Stimulated activated CD4-positive, alpha-beta T cell treated with anti-CD3 and anti-CD28 coated beads, Interleukin-12 subunit alpha, Interleukin-12 subunit beta, amount 100 ng/mL, for 48 hours (primary cell): ENCODE results near the gene PLCG1.
A peak's percentile ranks its signal among the peaks of the same experiment; 100 is the strongest.
"Not testable (repeated sequence)": the region's sequence is repeated elsewhere in the genome, so short reads cannot be mapped to it uniquely, and the experiment has no call there.

Experiments used
- DNase-seq, 3 donors: peaks; one replicate each; pipeline ENCODE4 v3.0.0-alpha.2; 2020; ENCODE audit warnings: low read depth in 2 of 3, low spot score in 1 of 3

PLCG1 gene

DNA sequence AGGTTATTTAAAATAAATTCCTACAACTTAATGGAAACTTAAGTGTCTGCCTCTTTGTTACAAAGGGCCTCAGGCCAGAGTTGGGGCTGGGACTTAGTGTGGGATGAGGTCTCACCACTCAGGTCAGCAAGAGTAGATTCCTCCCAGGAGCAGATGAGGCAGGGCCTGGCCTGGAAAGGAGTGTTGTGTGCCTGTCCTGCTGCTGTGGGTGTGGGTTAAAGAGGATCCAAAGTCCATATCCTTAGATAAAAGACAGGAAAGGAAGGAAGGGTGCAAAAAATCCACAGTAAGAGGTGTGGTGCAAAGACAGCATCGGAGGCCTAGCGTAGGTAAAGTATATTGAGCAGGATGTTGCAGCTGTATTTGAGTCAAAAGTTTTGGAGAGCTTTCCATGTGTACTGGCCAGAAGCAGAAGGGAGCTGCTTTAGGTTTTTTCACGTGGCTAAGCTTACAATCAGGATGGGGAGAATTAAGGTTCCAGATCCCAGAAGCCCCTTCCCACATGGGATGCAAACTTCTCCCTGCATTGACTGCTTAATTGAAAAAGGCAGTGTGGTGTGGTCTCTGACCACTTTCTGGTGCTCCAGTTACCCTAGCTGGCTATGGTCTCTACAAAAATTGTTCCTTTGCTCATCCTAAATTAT, 12.8 kb upstream of the PLCG1 start:
- no peak for DNase-seq

DNA sequence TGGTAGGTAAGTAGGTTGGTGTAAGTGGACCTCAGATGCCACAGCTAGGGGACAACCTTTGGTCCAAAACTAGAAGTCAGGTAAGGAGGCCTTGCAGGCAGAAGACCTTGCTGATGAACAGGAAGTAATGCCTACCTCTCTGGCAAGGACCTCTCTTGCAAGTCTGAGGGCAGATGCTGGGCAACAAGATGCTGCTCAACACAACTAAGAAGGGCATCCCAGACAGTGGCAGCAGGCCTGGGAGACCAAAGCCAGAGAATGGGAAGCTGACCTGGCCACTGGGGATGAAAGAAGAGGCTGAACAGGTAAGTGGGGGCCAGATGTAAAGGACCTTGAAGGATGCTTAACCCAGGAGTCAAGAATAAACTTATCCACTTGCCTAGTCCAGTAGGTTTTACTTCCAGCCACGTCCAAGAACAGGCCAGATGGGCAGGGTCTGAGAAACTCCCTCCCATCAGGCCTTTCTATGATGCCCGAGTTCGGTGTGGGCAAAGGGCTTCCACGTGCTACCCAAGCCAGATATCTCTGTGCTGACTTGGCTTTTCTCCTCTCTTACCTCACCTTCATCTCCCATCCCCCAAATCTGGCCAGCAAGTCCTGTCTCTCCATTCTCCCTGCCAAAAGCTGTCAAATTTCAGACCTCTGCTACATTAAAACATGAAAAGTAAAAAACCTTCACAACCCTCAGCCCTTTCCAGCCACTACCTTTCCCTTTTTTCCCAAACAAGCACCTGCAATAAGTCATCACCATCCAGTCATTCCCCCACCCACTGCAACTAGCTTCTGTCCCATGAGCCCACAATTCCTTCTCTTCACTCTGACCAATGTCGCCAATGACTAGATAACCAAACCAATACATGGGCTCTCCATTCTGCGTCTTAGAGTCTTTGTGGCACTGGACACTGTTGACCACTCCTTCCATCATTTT, 11.5 kb upstream of the PLCG1 start:
- no peak for DNase-seq

DNA sequence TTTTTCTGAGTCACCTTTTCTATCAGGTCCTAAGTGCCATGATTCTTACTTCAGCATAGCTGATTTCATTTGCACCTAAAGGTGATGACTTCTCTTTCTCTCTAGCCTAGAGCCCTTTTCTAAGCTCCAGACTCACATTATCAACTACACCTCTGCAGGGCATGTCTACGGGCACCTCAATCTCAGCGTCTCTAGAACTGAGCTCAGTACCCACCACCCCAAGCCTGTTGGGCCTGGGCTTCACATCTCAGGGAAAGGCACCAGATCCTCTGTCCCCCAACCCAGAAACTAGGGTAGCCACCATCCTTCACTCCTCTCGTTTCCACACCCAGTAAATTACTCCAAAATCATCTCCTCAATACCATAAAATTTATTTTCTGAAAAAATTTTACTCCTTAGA, 10.6 kb upstream of the PLCG1 start:
- no peak for DNase-seq

DNA sequence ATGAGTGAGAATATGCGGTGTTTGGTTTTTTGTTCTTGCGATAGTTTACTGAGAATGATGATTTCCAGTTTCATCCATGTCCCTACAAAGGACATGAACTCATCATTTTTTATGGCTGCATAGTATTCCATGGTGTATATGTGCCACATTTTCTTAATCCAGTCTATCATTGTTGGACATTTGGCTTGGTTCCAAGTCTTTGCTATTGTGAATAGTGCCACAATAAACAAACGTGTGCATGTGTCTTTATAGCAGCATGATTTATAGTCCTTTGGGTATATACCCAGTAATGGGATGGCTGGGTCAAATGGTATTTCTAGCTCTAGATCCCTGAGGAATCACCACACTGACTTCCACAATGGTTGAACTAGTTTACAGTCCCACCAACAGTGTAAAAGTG, 9.0 kb upstream of the PLCG1 start:
- DNase-seq, result not testable (repeated sequence)

DNA sequence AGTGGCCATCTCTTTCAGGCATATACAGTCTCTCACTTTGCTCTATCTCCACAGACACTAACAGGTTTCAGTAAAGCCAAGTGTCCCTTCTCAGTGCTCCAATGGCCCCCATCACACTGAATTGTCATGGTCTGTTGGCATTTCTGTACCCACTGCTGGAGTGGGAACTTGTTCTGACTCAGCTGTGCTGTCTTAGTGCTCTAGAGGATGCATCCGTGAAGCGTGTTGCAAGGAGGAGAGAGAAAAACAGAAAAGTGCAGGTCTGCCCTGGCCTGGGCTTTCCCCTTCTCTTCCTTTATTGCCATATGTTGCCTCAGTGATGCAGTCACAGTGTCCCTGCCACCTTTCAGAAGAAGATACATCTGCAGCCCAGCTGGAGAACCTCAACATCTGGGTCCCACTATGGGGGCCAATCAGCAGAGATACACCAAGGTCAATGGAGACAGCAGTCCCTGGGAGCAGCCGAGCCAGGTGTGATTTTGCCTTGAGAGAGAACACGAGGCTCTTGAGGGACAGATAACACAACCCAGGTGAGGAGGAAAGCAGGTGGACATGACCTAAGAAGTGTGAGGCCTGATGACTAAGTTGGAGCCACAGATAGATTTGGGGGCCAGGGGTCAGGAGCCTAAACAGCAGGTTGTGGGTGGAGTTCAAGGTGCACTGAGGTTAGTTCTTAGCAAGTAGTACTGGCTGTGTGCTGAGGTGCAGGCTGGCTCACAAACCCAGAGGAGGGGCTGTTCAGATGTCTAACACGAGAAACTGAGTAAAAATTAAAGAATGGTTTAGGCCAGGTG, 5.6 kb upstream of the PLCG1 start:
- no peak for DNase-seq

DNA sequence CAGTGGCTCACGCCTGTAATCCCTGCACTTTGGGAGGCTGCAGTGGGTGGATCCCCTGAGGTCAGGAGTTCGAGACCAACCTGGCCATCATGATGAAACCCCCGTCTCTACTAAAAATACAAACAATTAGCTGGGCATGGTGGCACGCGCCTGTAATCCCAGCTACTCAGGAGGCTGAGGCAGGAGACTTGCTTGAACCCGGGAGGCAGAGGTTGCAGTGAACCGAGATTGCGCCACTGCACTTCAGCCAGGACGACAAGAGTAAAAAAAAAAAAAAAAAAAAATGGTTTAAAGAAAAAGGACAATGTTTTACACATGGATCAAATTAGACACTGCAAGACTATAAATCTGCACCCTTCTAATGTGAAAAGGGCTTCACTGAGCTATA, 5.0 kb upstream of the PLCG1 start:
- not testable (repeated sequence) for DNase-seq

DNA sequence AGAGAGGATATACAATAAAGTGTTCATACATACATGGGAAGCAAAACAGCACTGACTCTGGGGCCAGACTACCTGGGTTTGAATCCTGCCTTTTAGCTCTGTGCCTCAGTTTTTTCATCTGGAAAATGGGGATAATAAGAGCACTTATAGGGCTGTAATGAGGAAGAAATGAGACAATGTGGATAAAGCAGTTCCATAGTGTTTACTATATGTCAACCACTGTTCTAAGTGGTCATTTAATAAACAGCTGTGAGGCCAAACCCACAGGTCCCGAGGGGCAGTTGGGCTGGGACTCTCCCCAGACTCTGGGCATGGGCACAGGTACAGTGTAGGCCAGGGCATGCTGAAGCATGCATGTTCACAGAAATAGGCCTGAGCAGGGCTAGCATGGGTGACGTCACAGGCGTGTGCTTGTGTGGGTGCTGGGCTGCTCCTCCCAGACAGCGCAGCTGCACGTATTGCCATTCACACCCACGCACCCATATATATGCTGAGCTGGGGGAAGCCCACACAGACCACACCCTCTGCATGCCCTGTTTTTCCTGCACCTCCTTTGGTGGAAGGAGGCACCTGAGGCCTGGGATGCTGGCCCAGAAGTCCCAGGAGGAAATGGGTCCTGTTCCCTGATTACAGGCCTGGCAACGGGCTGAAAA, 3.5 kb upstream of the PLCG1 start:
- DNase-seq, result peak; percentile 51 to 64 (median 53)

DNA sequence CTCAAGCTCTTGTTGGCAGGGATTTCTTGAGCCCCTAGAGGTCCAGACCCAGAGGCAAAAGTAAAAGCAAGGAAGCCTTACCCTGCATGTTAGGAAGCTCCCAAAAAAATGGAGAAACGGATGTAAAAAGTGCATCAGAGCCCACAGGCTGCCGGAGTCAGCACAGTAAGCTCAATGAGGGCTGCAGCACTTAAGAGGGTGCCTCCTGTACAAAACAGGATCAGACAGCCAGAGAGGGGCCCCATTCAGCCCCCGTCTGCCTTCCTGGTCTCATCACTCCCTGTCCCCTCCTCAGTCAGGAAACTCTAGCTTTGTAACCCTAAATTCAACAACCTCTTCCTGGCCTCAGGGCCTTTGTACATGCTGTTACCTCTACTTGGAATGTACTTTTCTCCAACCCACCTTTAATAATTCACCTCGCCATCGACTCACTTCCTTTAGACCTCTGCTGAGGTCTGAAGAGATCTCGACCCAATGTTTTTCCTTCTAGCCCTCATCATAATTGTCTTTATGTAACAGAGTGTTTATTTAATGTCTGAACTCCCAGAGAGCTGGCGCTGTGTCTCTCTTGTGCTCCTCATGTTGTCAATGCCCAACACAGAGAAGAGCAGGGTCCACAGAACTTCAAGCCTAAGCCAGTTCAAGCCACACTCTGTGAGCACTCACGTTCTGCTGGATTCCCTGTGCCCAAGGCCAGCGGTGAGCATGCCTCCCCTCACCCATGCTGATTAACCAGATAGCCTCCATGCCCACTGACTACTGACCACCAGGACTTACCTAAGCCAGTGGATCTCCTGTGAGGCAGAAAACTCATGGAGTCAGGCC, 2.8 kb upstream of the PLCG1 start:
- no peak for DNase-seq

DNA sequence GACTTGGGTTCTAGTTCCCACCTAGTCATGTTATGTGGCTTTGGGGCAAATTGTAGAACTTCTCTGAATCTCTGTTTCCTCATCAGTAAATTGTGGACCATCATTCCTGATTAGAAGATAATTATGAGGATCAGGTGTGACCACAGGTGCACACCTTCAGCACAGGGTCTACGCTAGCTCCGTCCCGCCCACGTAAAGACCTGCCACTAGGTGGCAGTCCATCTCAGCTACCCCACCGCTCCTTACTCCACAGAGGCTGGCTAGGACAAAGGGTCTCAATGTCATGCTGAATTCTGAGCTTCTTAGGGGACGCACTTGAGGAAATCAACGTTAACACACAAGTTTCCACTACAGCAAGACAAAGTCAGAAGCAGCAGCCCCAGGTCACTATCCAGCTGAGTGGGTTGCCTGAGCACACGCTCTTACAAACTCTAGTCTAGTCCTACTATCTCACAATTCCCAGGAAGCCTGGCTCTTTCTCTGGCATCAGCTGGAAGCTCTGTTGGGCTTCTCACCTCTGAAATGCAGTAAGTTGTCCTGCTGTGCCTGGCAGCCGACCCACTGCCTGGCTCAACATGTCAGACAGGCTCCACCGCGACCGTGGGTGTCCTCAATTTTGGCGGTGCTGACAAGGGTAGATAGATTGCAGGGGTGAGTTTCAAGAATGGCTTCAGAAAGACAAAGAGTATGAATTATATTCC, 2.0 kb upstream of the PLCG1 start:
- DNase-seq, result no peak

DNA sequence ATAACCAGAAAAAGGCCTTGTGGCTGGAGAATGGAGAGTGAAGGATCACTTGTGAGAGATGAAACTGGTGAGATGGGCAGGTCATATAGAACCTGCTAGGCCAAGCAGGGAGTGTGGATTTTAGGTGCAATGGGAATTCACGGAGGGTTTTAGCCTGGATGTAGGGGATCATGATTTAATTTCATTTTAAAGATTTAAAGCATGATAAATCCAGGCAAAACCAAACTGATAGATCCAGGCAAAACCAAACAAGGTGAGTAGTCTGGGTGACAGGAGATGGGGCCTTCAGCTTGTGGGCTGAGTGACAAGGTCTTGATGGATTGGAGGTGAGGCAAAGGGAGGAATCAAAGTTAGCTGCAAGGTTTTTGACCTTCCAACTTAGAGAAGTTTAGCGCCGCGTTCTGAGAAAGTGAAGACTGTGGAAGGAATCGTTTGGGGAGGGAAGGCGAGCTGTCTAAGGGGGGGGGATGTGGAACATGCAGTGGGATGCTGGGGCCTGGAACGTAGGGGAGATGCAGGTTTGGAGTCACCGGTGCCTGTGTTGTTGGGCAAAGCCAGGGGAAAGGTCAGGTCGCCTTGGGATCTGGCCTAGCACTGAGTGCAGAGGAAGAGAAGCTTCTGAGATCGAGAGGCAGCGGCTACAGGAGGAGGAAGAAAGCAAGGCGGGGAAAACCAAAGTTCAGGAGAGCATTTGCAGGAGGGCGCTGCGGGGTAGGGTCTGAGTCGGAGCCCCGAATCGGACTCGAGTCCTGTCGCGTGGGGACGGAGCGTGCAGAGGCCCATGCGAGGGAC, 1.3 kb upstream of the PLCG1 start:
- no peak for DNase-seq

DNA sequence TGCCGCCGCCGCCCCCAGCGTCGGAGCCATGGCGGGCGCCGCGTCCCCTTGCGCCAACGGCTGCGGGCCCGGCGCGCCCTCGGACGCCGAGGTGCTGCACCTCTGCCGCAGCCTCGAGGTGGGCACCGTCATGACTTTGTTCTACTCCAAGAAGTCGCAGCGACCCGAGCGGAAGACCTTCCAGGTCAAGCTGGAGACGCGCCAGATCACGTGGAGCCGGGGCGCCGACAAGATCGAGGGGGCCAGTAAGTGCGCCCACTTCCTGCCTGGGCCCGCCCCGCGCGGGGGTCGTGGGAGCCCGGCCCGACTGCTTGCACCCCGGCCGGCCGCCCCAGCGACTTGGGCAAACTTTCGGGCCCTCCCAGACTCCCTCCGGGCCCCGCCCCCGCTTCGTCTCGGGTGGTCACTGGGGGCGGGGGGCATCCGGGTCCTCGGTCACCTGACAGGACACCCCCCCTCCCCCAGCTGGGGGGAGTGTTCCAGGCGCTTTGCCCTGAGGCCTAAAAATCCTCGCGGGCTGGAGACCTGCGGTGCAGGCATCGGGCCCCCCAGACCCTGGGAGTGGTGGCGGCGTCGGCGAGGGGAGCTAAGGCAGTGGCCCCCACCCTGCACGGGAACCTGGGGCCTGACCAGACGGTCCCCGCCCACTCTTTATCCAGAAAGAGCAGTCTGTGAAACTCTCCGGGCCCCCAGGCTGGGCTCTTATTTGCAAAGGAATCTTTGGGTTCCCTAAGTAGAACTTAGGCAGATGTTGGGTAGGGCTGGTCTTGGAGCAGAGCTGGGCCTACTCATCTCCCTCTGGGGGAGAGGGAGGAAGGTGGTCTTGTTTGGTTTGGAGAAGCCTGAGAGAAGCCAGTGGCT, 501 bp downstream of the PLCG1 start:
- peak in 2 of 3 donors; percentile 44 to 48 for DNase-seq

DNA sequence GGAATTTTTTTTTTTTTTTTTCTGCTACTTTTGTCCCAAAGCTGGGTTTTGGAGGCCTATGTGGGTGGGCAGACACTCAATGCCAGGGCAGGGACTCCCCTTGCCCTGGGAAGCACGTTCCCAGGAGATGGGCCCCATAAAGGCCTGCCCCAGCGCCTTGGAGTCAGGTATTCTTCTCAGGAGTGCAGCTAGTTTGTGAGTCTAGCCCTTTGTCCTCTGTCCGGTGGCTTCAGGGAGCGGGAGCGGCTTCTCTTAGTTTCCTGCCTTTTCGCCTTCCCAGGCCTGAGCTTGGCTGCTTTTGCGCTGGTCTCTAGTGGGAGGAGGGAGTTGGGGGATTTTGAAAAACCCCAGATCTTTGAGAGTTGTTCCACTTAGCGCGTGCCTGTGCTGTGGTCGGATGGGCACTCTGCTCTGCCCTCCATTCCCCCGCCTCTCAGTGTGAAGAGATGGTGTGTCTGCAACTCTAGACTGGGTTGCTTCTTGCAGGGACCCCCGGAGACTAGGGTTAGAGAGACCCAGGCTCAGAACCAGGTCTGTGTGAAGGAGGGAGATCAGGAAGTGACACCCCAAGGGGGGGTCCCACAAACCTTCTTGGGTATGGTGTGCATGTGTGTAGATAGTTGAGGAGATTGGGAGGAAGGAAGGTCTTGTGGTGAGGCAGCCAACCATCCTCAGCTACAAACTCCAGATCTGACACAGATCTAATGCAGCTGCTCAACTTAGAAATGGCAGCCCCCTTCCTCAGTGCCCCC, 1.3 kb downstream of the PLCG1 start:
- no peak for DNase-seq

DNA sequence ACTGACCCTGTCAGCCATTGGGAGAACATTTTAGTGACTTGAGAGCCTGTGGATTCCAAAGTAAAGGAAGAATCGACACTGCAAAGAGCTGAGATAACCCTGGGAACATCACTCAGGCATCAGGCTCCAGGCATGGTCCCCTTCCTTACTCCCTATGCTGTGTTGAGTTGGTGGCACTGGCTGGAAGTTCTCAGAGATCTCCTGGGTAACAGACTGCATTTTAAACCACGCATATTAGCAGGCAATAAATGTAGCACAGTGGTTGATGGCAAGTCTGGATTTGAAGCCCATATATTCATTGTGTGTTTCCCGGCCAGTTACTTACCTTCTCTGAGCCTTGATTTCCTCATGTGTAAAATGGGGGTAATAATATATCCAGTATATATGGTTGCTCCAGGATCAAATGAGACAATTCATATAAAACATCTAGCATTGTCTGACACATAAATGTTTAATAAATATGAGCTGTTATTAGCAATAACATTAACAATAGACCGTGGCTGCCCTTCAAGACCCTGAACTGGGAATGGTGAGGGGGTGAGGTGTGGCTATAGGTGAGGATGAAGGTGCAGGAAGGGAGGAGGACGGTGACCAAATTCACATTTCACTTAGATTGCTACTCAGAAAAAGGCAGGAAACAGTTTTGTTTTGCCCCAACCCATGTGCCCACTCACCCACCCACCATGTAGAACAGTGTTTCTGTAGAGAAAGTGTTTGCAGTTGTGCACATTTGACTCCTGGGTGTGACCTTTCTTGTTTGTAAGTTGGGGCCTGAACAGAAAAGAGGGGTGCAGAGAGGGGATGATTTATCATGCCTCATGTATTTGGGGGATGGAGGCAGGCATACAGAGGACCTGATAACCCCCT, 2.1 kb downstream of the PLCG1 start:
- DNase-seq, result no peak

DNA sequence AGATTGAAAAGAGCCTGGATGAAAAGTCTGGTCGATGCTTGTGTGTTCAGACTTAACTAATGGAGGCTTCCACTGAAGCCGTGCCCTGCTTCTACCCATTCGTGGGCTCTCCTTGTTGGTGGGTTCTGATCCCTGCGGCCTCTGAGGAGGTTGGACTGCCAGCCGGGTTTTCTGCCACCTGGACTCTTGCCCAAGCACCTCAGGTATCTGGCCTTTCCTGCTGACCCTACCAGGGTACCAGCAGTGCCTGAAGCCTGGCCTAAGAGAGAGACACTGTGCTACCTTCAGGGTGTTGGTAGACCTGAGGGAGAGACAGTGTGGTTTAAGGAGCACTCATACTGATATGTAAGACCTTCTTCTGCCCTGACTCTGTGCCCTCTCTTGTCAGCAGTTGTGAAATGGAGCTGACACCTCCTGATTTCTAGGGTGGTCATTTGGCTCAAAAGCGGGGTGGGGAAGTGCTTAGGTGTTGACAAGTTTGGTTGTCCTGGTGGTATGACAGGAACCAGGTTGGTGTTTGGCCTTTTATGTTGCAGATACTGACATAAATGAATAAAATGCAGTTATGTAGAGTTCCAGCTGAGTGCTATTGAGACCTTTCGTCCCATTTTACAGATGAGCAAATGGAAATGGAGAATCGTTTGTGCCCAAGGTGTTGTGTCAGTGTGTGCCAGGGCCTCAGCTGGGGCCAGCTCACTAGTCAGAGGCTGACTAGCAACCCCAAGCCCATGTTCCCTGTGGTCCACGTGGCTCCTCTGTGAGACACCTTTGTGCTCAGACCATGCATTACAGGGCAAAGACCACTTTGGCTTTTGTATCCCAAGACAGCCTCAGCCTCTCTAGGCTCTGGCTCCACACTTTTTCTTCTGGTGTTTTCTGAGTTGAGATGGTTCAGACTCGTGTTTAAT, 3.1 kb downstream of the PLCG1 start:
- DNase-seq, result no peak

DNA sequence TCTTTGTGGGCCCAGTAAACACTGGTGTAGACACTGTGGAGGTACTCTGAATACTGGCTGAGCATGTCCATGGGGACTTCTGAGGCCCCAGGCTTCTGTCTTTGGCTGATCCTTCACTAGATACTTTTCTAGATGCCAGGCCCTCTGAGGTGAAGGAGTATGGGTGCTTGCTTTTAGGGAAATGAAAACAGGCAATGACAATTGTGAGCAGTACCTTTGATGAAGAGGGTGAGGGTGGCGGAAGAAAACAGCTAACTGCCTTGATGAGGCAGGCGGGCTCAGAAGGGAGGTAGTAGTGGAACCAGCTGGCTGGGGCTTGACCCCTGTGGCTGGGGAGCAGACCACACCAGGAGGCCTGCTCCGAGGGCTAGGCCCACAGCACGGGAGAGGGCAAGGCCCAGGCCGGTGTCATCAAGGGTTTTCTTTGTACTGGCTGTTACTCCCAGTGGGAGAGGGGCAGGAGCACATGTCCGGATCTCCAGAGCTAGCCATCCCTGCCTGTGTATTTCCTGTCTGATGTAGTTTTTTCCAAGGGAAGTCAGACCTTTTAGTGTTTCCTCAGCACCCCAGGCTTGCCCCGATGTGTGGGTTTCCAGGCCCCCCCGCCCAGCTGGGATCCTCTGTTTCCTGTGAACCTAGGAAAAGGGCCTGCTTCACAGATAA, 3.9 kb downstream of the PLCG1 start:
- no peak for DNase-seq
